Uterus (tissue), 2 donors: ENCODE results near the gene ATP10D.

Source experiments
- POLR2A ChIP-seq, 2 donors: fragments of 450-650 bp; IDR thresholded peaks; one replicate each; pipeline ENCODE4 v1.6.1; 2016; ENCODE audit warnings: antibody characterized with exemption in 2 of 2, mild to moderate bottlenecking in 1 of 2, moderate library complexity in 1 of 2
- TF ChIP-seq, protein P1 (sequence below), 4 experiments: fragments of 200-600 bp in 2 of 4; fragments of 450-650 bp in 2 of 4; sonication (generic) in 2 of 4; IDR thresholded peaks; one replicate each; pipeline ENCODE4 v1.5.1; 2016 to 2019; ENCODE audit warnings: antibody characterized with exemption in 4 of 4, mild to moderate bottlenecking in 2 of 4, moderate library complexity in 1 of 4

GRCh38 chr4:47562297-47562696 is 77.2 kb downstream of the ATP10D start:
- TF ChIP-seq, protein P1, sequence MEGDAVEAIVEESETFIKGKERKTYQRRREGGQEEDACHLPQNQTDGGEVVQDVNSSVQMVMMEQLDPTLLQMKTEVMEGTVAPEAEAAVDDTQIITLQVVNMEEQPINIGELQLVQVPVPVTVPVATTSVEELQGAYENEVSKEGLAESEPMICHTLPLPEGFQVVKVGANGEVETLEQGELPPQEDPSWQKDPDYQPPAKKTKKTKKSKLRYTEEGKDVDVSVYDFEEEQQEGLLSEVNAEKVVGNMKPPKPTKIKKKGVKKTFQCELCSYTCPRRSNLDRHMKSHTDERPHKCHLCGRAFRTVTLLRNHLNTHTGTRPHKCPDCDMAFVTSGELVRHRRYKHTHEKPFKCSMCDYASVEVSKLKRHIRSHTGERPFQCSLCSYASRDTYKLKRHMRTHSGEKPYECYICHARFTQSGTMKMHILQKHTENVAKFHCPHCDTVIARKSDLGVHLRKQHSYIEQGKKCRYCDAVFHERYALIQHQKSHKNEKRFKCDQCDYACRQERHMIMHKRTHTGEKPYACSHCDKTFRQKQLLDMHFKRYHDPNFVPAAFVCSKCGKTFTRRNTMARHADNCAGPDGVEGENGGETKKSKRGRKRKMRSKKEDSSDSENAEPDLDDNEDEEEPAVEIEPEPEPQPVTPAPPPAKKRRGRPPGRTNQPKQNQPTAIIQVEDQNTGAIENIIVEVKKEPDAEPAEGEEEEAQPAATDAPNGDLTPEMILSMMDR (IDR thresholded peaks at IDR 0.05), result no peak
- TF ChIP-seq POLR2A (IDR thresholded peaks at IDR 0.05), result no peak
